ENCODE measurements around the gene SH3BP5L. TPM values are rescaled to one million over a fixed set of nuclear protein-coding genes. Genes with fewer than 3 reads are reported as not detected.
A peak's percentile ranks its signal among the peaks of the same experiment; 100 is the strongest.

The SH3BP5L gene
- total RNA-seq, 4 donors from 2014 or later, result 23.5 to 41.2 (median 29.4) TPM

DNA sequence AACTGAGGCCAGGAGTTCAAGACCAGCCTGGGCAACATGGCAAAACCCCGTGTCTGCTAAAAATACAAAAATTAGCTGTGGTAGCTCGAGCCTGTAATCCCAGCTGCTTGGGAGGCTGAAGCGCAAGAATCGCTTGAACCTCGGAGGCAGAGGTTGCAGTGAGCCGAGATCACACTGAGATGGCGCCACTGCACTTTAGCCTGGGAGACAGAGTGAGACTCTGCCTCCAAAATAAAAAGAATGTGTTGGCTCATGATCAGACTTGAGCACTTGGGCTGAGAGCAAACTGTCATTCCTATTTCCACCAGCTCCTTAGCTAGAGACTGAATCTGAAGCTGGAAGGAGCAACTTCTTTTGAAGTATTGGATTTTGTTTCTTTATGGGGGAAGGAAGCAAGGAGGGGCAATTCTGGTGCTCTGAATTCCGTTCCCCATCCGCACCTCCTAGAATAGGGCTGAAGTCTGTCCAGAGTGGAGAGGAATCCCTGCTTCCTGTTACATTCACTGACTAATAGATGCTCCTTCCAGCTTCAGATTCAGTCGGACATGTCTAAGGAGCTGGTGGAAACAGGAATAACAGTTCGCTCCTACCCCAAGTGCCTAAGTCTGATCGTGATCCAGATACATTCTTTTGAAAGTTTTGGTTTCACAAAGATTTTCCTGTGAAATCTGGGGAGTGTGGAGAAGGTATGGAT is 16.1 kb upstream of the SH3BP5L start:
- peak; percentile 29 to 72 for DNase-seq (ENCODE audit: low spot score in 2 of 2)
- H3K36me3 ChIP-seq, result peaks cover 21% of the 10 kb centered on the region
- H3K27me3 ChIP-seq, result no peaks in the 10 kb centered on the region
- no peak for TF ChIP-seq EP300 (IDR thresholded peaks at IDR 0.05)
- TF ChIP-seq, protein P1, sequence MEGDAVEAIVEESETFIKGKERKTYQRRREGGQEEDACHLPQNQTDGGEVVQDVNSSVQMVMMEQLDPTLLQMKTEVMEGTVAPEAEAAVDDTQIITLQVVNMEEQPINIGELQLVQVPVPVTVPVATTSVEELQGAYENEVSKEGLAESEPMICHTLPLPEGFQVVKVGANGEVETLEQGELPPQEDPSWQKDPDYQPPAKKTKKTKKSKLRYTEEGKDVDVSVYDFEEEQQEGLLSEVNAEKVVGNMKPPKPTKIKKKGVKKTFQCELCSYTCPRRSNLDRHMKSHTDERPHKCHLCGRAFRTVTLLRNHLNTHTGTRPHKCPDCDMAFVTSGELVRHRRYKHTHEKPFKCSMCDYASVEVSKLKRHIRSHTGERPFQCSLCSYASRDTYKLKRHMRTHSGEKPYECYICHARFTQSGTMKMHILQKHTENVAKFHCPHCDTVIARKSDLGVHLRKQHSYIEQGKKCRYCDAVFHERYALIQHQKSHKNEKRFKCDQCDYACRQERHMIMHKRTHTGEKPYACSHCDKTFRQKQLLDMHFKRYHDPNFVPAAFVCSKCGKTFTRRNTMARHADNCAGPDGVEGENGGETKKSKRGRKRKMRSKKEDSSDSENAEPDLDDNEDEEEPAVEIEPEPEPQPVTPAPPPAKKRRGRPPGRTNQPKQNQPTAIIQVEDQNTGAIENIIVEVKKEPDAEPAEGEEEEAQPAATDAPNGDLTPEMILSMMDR (IDR thresholded peaks at IDR 0.05), result peak in 1 of 2 donors; percentile 63
- H3K9me3 ChIP-seq, result no peaks in the 10 kb centered on the region
- peak overlapping the region; percentile 73 for H3K27ac ChIP-seq
- H3K4me1 ChIP-seq, result peaks cover 52% of the 10 kb centered on the region
- 29% methylated on average over 12 of the region's 12 CpGs for WGBS
- H3K4me3 ChIP-seq, result no peak overlapping the region

DNA sequence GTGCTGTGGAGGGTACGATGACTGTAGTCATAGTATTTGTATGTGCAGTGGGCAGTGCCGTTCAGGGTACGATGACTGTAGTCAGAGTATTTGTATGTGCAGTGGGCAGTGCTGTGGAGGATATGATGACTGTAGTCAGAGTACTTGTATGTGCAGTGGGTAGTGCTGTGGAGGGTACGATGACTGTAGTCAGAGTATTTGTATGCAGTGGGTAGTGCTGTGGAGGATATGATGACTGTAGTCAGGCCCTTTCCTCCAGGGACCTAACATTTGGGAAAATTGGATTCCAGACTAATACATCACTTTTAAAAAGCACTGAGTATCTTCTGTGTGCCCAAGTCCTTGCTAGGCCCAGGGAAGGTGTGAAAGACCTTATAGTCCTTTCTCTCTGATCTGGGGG is 15.2 kb upstream of the SH3BP5L start:
- peaks cover 12% of the 10 kb centered on the region for H3K36me3 ChIP-seq
- no peaks in the 10 kb centered on the region for H3K9me3 ChIP-seq
- 92% methylated on average over 4 of the region's 4 CpGs for WGBS
- TF ChIP-seq POLR2AphosphoS5 (IDR thresholded peaks at IDR 0.05) (no peak), EP300 (IDR thresholded peaks at IDR 0.05) (no peak), POLR2A (IDR thresholded peaks at IDR 0.05) (no peak)
- TF ChIP-seq, protein P1 (IDR thresholded peaks at IDR 0.05), result no peak
- no peak overlapping the region for H3K27ac ChIP-seq
- H3K27me3 ChIP-seq, result no peaks in the 10 kb centered on the region
- no peak for DNase-seq (ENCODE audit: low spot score in 2 of 2)
- peaks cover 52% of the 10 kb centered on the region for H3K4me1 ChIP-seq
- H3K4me3 ChIP-seq, result no peak overlapping the region

DNA sequence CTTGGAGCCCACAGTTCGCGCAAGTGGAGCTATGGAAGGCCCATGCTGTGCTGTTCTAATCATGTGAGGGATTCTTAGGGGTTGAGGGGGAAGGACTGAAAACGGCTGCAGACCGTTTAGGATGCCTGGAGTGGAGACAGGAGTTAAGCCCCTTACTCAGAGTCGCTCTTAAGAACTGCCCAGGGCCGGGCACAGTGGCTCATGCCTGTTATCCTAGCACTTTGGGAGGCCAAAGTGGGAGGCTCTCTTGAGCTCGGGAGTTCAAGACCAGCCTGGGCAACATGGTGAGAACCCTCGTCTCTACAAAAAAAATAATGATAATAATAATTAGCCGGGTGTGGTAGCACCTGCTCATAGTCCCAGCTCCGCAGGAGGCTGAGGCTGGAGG is 13.4 kb upstream of the SH3BP5L start:
- Histone ChIP-seq H3K9me3 (no peaks in the 10 kb centered on the region), H3K27me3 (no peaks in the 10 kb centered on the region), H3K4me1 (peaks cover 52% of the 10 kb centered on the region), H3K27ac (peak overlapping the region; percentile 99), H3K4me3 (peak overlapping the region; percentile 75), H3K36me3 (no peaks in the 10 kb centered on the region)
- WGBS, result 14% methylated on average over 8 of the region's 10 CpGs
- no peak for DNase-seq (ENCODE audit: low spot score in 2 of 2)
- TF ChIP-seq, protein P1 (IDR thresholded peaks at IDR 0.05), result no peak
- no peak for TF ChIP-seq POLR2AphosphoS5 (IDR thresholded peaks at IDR 0.05)
- TF ChIP-seq POLR2A (IDR thresholded peaks at IDR 0.05), result no peak
- TF ChIP-seq EP300 (IDR thresholded peaks at IDR 0.05), result no peak

DNA sequence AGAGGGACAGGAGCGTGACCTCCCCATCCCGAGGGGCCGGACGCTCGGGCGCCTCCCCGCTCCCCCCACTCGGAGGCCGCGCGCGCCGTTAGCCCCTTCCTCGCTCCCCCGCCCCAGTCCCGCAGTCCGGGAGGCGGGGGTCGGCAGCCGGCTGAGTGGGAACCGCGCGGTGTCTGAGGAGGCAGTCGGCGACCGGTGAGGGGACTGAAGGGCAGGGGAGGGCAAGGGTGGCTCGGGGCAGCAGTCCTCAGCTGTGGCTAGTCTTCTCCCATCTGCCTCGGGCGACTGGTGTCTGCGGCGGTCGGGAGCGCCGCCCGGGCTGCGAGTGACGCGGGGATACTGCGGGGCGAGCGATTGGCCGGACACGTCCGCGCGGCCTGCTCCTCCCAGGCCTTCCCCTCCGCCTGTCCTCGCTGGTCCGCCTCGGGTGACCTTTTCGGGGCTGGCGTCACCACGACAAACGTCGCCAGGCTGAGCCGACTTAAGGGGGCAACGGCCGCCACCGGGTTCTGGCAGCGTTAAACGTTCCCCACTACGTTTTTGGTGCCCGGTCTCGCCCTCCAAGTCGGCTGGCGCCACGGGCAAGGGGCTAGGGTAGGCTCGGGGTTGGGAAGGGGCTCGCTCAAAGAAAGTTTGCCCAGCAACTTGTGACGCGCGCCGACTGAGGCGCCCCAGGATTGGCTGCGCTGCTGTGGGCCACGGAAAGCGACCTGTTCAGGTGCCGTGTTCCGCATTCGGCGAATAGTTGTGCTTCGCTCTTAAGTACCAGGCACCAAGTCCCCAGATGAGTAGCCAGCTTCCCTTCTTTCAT is 12.8 kb upstream of the SH3BP5L start:
- peak overlapping the region; percentile 99 for H3K27ac ChIP-seq
- H3K4me3 ChIP-seq, result peak overlapping the region; percentile 75
- no peaks in the 10 kb centered on the region for H3K36me3 ChIP-seq
- H3K27me3 ChIP-seq, result no peaks in the 10 kb centered on the region
- peak; percentile 95 to 96 for DNase-seq (ENCODE audit: low spot score in 2 of 2)
- no peaks in the 10 kb centered on the region for H3K9me3 ChIP-seq
- TF ChIP-seq POLR2AphosphoS5 (IDR thresholded peaks at IDR 0.05), result peak in 2 of 3 donors; percentile 46 to 55
- peak; percentile 68 to 86 for TF ChIP-seq POLR2A (IDR thresholded peaks at IDR 0.05)
- TF ChIP-seq, protein P1 (IDR thresholded peaks at IDR 0.05), result no peak
- H3K4me1 ChIP-seq, result peaks cover 52% of the 10 kb centered on the region
- under 1% methylated on average over 47 of the region's 82 CpGs for WGBS

DNA sequence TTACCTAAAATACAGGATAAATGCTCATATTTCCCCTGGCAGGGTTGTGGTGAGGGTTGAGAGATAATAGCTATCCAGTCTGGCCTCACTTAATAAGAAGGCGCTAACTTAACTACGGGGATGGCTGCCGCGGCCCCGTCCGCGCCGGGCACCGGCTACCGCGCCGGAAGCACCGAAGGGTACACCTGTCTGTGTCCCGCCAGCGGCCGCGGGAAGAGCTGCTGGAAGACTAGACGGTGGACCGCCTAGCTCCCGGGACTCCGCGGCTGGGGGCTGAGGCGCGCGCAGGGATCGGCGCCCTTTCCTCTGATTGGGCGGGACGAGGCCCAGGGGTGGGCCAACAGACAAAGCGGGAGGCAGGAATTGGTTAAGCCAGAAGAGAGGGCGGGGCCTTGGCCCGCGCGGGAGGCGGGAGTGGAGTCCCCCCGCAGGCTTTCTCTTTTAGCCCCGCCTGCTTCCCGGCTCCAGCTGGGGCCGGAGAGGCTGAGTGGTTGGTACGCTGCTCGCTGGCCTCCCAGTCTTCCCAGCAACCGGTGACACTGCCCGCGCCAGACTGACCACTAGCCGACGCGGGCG is 12.2 kb upstream of the SH3BP5L start, which contains the start of gene ZNF672:
Gene ZNF672, plus strand, starts transcription at position 444 of the 576 bp plus-strand sequence. CDS start 9,051 bp downstream, outside the sequence.
- TF ChIP-seq POLR2AphosphoS5 (IDR thresholded peaks at IDR 0.05), result peak in 1 of 3 donors; percentile 27
- TF ChIP-seq, protein P1 (IDR thresholded peaks at IDR 0.05), result no peak
- TF ChIP-seq POLR2A (IDR thresholded peaks at IDR 0.05), result peak in 1 of 2 donors; percentile 67
- peak within 1 kb of the TSS; percentile 75 for H3K4me3 ChIP-seq
- H3K36me3 ChIP-seq, result no peaks in the 10 kb centered on the region
- peak within 1 kb of the TSS; percentile 99 for H3K27ac ChIP-seq
- H3K4me1 ChIP-seq, result peaks cover 45% of the 10 kb centered on the region
- H3K9me3 ChIP-seq, result no peaks in the 10 kb centered on the region
- DNase-seq (ENCODE audit: low spot score in 2 of 2), result peak; percentile 99
- 0% methylated on average over 7 of the region's 48 CpGs for WGBS
- no peaks in the 10 kb centered on the region for H3K27me3 ChIP-seq

Data from suprapubic skin (tissue), 4 donors.